GM19240 (cell line): ENCODE data around the gene CXXC1.
"Not testable (repeated sequence)": the region's sequence is repeated elsewhere in the genome, so short reads cannot be mapped to it uniquely, and the experiment has no call there.

Experiments
- DNase-seq: peaks from one replicate; pipeline ENCODE4 v3.0.0; 2011; ENCODE audit warnings: low spot score; ENCODE audit not compliant: insufficient read length

CXXC1 gene

GRCh38 chr18:50297621-50298442 is 10.3 kb upstream of the CXXC1 start:
- peak; percentile 56 for DNase-seq

- DNase-seq: no peak
These were observed 5.5 kb upstream of the CXXC1 start for GRCh38 chr18:50293039-50293438.

- DNase-seq: no peak
These were observed 1.6 kb upstream of the CXXC1 start for GRCh38 chr18:50289108-50289443.

- DNase-seq: not testable (repeated sequence)
These were observed 1.0 kb upstream of the CXXC1 start for GRCh38 chr18:50288348-50289107.

GRCh38 chr18:50287028-50287440 is 458 bp downstream of the CXXC1 start:
- DNase-seq: no peak

GRCh38 chr18:50286391-50287027 is 983 bp downstream of the CXXC1 start:
- no peak for DNase-seq

- DNase-seq: no peak
These were observed 1.7 kb downstream of the CXXC1 start for GRCh38 chr18:50285631-50286321.

- DNase-seq: no peak
These were observed 2.4 kb downstream of the CXXC1 start for GRCh38 chr18:50285071-50285470.

GRCh38 chr18:50284255-50284885 is 3.1 kb downstream of the CXXC1 start:
- DNase-seq: no peak

- no peak for DNase-seq
These were observed 3.9 kb downstream of the CXXC1 start for GRCh38 chr18:50283469-50284209.

- no peak for DNase-seq
These were observed 4.8 kb downstream of the CXXC1 start for GRCh38 chr18:50282521-50283335.

GRCh38 chr18:50281972-50282520 is 5.4 kb downstream of the CXXC1 start:
- DNase-seq: no peak

- peak; percentile 96 for DNase-seq
These were observed 6.1 kb downstream of the CXXC1 start, which contains the start of gene MBD1 for GRCh38 chr18:50281295-50281971. MBD1 (minus strand) TSS chr18:50281523; CDS start chr18:50279992, 1,531 bp downstream.

- DNase-seq: no peak
These were observed 6.7 kb downstream of the CXXC1 start for GRCh38 chr18:50280707-50281294.

GRCh38 chr18:50279752-50280151 is 7.7 kb downstream of the CXXC1 start:
- no peak for DNase-seq

GRCh38 chr18:50277942-50278341 is 9.6 kb downstream of the CXXC1 start:
- DNase-seq: no peak

- no peak for DNase-seq
These were observed 11.0 kb downstream of the CXXC1 start for GRCh38 chr18:50276452-50276851.

- no peak for DNase-seq
These were observed 11.9 kb downstream of the CXXC1 start for GRCh38 chr18:50275503-50276036.
